Cerebellar cortex (tissue), 1 donor: ENCODE measurements around the gene NEGR1.

Experiments
- DNase-seq: peaks from one replicate; pipeline ENCODE4 v3.0.0-alpha.2; 2015; ENCODE audit warnings: low spot score

The NEGR1 gene

GRCh38 chr1:71630073-71630472, 652.3 kb downstream of the NEGR1 start:
- no peak for DNase-seq

GRCh38 chr1:71625004-71625403, 657.3 kb downstream of the NEGR1 start:
- DNase-seq: no peak

GRCh38 chr1:71623888-71624287, 658.5 kb downstream of the NEGR1 start:
- DNase-seq: no peak

DNA sequence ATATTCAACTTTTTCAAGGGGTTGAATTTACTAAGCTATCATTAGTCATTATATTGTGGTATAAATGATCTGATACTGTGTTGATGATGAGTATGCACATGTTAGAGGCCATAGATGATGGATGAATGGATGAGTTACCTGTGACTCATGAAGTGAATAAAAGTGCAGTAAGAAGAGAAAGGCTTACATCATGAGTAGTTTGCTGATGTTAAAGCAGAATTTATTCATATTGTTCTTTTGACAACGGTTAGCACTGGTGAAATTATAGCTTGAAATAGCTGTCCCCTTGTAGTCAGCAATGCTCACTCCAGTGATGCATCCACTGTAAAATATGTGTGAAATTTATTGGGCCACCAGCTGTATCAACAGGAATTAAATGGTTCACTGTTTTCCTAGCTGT, 660.6 kb downstream of the NEGR1 start:
- no peak for DNase-seq

GRCh38 chr1:71618766-71619530, 663.4 kb downstream of the NEGR1 start:
- no peak for DNase-seq

DNA sequence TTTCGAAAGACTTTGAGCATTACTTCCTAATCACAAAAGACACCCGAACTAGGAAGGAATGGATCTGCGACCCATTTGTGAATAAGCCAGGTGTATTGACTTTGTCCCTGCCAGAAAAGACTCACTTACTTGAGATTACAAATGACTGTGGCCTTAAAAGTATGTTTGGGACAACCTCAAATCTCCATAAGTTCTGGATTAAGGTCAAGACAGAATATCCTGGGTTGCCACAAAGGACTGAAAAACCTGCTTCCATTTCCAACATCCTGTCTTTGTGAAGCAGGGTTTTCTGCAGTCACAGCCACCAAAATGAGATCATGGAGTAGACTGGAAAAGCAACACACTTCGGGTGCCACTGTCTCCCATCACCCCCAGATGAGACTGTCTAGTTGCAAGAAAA, 664.1 kb downstream of the NEGR1 start:
- DNase-seq: no peak

GRCh38 chr1:71610476-71610875, 671.9 kb downstream of the NEGR1 start:
- DNase-seq: no peak

GRCh38 chr1:71603044-71603776, 679.1 kb downstream of the NEGR1 start:
- no peak for DNase-seq

GRCh38 chr1:71600023-71600422, 682.3 kb downstream of the NEGR1 start:
- DNase-seq: no peak

- no peak for DNase-seq
Measured at GRCh38 chr1:71599306-71599705, 683.0 kb downstream of the NEGR1 start.

GRCh38 chr1:71593523-71593922, 688.8 kb downstream of the NEGR1 start:
- no peak for DNase-seq

DNA sequence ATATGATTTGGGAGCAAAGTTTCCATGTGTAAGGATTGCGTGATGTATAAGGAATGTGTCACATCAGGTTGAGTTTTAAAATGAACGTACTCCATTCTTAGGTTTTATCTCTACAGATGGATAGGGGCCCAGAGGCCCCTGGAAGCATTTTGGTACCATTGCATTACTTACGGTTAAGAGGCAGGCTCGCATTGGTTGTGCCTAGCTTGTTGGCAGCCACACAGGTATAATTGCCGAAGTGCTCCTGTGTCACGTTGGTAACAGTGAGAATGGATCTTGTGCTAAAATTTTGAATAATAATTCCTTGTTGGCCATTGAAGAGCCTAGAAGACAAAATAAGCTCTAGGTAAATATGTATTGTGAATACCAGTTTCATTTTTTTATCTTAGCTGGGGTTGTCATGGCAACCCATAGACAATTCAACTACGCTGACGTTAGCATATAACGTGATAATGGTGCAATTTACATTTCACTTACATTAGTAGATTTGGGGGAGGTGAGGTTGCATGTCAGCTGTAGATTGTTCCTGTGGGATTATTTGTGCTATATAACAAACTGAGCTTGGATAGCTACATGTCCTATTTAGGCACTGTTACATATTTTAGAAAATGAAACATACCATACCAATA, 689.6 kb downstream of the NEGR1 start:
- no peak for DNase-seq

DNA sequence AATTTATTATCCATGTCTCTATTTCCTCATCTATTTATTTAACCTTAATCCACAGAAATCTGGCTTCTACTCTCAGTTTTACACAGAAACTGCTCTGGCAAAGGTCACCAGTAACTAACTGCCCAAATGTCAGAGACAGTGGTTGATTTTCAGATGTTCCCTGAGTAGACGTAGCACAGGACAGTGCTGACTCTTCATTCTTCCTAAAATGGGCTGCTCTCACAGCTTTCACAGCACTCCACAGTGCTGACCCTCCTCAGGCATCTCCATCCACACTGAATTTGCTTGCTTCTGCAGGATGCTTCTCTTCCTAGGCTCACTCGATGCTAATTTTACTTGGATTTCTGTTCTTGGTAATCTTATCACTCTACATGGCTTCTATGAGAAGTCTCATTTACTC, 693.3 kb downstream of the NEGR1 start:
- no peak for DNase-seq

DNA sequence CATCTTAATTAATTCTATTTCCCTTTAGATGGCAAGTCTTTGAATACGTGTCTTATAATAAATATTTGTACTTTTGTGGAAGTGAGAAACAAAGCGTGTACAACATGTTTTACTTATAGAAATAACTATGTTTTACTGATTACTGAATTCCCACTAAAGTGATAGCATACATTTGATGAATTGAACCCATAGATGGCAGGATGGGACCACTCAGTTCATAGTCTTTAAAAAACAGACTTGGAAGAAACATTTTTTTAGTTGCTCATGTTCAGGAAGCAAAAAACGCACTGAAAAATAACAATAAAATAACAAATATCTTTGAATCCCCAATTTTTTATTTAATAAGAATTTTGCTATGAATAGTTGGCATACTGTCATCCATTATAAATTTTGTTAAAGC, 694.4 kb downstream of the NEGR1 start:
- peak; percentile 68 for DNase-seq

DNA sequence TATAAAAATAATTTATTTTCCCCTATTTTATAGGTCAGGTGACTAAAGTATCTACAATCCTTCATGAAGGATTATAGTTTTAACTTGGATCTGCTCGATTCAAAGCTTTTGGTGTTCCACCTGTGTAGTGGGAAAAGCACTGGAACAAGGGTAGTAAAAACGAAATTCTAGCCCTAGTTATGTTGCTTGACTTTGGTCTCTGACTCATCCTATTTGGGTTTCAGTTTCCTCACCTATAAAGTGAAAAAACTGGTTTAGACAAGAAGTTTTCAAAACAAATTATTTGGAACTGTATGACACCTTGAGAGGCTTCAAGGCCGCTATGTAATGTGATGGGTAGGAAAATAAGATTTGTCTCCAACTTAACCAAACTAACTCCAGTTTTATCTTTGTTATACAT, 696.3 kb downstream of the NEGR1 start:
- DNase-seq: no peak

DNA sequence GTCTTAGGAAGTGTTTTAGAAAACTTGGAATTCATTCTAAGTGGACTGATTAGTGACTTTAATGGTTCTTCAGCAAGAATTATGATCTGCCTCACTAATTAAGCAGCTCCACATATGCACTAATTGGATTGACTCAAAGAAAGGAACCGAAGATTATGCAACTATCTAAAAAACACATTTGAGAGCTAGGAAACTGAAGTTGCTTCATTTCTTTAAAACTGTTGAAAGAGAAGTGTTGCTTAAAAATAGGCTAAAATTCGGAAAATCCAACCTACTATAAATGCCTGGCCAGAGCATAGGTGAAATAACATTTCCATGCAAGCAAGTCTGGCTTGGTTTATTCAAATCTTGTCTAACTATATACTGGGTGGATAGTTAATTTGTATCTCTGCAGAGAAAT, 698.6 kb downstream of the NEGR1 start:
- DNase-seq: no peak

DNA sequence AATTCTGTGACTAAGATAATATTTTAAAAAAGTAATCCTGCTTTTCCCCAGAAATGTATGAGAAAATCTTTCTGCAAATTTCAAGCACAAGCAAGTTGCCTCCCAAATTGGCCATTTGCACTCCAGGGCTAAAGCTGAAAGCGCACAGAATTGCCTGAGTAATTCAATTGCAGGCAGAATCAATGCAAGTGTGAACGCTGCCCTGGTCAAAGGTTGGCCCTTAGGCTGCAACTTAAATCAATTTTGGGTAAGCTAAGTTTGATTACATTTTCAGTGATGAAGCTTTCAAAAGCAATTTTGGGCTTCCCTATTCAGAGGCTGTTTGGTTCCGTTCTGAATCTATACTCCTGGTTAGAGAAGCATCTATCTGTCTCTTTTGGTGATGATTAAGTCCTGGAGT, 699.7 kb downstream of the NEGR1 start:
- no peak for DNase-seq

DNA sequence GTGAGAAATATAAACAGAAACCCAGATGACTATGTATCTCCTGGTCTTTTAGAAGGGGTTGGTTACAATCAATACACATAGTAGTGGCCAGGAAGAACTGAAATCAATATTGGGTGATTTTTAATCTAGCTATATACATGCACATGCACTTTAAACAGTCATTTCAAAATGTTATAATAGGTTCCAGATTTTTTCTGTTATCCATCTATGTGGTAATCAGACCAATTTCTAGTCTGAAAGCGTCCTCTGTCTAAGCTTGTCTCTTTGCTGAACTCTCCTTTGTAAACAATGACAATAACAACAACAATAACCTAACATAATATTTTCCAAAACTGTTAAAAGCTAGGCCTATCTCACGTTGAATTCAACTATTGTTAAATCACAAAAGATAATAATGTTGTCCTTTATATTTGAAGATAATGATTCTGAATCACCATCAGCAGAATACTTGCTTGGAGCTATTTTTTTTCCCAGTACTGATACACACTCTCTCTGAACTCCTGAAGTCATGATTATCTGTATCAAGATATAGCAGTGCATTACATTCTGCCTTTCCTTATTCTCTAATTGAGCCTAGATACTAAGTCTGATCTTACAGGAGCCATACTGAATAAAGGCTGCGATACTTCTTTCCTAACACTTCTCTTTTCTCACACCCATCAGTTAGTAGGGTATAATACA, 704.7 kb downstream of the NEGR1 start:
- DNase-seq: no peak

GRCh38 chr1:71572038-71572437, 710.3 kb downstream of the NEGR1 start:
- no peak for DNase-seq

- DNase-seq: no peak
Measured at GRCh38 chr1:71566413-71566812, 715.9 kb downstream of the NEGR1 start.

- peak; percentile 54 for DNase-seq
Measured at GRCh38 chr1:71565831-71566230, 716.5 kb downstream of the NEGR1 start.

- peak; percentile 98 for DNase-seq
Measured at GRCh38 chr1:71565262-71565661, 717.1 kb downstream of the NEGR1 start.

DNA sequence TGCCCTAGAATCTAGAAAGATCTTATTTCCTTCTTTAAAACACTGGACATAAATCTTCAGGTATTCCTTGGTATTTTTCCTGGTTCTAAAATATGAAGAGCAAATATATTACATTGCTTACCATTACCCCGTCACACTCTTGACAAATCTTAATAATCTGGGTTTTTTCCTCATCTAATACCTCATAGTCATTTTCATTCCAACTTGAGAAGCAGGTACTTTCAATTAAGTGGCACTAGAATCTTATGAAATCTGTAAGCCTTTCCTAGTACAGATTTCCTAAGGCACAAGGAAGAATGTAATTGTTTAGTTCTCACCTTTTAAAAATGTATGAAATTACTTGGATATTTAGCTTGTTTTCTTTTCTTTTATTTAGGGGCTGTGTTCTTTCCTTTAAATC, 720.0 kb downstream of the NEGR1 start:
- DNase-seq: no peak
